ENCODE data around the gene ROR2.
A peak's percentile ranks its signal among the peaks of the same experiment; 100 is the strongest.
"Not testable (repeated sequence)": the region's sequence is repeated elsewhere in the genome, so short reads cannot be mapped to it uniquely, and the experiment has no call there.

The ROR2 gene

DNA sequence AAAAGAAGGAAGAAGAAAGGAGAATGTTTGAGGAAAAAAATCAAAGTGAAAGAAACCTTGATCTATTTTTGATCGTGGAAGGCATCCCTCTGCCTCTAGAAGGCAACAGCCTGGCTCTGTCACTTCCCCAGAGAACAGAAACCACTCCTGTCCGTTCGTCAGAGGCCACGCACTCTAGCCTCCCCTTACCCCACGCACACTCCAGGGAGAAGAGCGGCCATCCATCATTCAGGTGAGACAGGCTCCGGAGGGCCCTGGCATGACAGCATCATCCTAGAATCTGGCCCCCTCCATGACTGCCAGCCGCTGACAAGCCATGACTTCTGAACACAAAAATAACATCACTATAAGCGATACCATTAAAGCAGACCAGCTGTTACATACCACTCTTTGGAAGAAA, 135.8 kb downstream of the ROR2 start:
- DNase-seq: no peak

DNA sequence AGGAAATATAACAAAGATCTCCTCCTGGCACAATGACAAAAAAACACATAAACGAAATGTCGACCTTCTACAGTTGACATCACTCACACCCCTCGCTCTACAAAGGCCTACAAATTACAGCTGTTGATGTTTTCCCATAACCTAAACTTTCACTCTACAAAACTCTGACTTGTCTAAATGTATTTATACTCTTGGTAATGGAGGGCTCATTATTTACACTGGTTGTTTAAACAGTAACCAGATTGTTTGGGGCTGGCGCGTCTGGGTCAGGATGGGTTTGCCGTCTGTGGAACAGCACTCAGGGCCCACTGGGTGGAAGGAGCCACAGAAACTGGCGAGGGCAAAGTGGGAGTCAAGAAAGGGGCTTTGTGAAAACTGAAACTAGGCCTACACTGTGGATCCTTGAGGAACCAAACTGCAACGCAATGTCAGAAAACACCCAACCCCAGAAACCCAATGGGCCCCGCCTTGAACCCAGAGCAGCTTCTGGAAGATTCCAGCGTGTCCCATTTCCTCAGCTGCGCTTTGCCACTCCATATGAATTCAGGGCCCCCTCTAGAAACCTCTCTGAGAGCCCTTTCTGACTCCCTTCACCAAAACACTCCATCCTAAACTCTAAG, 136.7 kb downstream of the ROR2 start:
- DNase-seq: no peak

DNA sequence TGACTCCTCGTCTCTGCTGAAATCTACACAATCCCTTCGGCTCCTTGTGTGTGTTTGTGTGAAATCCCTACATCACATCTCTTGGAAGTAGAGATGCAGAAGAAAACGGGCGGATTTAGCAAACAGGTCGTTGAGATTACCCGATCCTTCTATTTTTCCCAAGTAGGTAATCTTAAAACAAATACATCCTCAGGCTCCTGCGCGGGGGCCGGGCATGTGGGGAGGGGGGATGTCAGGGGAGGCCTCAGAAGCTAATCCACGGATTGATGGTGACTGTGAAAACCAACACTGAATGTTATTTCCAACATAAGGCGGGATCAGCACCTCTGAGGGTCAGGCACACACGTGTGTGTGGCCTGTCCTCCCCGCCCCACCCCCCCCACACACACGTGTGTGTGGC, 137.8 kb downstream of the ROR2 start:
- DNase-seq: no peak

DNA sequence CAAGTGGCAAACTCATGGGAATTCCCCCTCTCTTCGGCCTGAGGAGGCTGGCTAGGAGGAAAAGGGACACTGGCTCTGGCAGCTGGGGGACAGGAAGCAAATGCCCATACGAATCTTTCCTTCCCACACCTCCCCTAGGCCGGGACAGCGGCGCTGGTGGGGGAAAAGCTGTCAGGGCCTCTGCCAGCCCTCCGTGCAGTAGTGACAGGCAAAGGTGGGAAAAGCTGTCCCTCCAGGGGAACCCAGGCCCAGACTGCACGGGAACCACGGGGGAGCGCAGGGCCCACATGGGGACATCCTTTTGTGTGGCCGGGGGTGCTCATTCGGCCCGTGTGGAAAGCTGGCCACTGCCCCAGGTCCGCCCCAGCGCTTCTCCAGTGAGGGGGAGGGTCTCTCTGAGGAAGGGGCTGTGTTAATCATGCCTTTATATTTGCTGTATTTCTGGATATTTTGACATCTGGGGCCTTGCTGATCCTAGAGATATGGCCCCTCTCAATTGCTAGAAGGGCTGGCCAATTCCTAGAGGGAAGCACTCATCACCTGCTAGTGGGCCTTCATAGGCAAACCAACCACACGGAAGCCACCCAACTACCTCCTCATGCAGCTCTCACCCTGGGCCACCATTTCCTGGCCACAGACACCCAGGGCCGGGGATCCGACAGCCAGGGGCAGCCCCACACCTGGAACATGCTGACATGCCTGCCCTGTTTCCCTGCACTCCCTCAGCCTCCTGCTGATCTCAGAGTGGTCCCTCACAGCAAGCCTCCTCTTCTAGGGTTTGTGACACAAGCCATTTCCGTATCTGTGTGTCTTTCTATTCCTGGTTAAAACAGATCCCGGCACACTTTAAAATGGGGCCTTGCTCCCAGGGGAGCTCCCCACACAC, 138.8 kb downstream of the ROR2 start:
- DNase-seq: no peak

DNA sequence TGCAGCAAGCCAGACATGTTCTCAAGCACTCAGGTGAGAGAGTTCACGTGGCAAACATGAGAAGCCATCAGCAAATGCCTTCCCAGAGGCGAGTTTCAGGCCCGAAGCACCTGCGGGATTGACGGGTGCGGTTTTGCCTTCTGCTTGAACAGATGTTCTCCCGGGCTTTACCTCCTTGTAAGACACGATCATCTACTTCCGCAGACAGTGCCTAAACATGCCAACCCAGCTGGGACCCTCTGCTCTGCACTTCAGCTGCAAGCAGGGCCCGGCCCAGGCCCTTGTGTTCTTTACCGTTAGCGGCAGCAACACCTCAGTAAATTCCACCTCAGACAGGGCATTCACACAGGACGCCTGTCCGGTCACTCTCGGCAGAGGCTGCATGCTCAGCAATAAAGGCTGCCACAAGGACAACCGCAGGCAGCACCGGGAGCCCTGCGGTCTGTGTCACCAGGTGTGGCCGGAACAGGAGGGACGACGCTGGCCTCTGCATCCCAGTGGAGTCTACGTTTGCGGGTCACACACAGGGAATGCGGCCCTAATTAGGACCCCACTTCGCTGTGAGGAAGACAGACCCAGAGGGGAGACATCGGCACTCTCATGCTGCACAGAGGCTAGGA, 139.6 kb downstream of the ROR2 start:
- no peak for DNase-seq

DNA sequence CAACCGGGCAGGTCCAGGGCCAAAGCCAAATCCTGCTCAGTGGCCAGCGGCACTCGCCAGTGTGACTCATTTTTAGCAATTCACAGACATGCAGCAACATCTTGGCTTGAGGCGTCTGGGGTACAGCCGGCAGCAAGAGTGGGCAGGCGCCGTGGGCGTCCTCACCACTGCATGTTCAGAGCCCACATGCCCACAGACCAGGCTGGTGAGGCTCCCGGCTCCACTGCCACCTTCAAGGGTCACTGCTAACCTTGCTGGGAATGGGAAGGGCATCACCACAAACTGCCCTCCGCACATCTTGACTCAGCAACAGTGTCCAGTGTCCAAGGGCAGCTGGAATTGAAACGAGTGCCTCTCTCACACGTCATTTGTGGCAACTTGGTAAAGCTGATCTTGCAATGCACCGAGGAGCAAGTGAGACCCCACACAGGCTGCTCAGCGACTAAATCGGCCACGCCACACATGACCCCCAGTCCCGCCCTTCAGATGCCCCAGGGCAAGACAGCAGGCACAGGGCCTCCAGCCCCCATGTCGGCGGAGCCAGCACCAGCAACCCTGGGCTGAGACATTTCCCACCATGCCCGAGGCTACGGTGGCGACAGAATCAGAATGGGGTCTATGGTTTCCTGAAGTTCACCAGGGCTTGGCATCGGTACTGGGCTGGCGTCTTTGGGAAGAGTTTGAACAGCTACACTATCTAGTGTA, 140.3 kb downstream of the ROR2 start:
- no peak for DNase-seq

DNA sequence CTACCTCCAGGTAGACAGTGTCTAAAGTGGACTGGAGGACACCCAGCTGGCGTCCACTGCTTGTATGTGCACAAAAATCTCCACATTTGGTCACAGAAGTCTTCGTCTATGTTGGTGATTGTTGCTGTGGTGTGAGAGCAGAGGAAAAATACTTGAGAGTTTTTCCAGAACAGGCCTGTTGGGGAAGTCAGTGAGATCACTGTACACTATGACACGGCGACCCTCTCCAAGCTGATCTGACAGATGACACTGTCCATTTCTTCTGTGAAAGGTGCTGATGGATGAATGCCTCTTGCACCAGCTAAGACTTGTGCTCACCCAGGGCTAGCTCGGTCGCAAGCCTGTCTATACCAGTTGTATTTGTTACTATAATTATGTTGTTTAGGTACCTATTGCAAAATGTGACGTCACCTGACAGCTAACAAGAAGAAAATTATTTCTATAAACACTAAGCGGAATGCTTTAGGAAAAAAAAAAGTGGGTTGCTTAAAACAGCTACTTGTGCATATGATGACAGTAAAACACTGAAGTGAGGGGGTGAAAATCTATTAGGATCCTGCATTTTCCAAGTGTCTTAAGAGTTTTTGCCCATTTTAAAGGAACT, 142.3 kb downstream of the ROR2 start:
- DNase-seq: no peak

DNA sequence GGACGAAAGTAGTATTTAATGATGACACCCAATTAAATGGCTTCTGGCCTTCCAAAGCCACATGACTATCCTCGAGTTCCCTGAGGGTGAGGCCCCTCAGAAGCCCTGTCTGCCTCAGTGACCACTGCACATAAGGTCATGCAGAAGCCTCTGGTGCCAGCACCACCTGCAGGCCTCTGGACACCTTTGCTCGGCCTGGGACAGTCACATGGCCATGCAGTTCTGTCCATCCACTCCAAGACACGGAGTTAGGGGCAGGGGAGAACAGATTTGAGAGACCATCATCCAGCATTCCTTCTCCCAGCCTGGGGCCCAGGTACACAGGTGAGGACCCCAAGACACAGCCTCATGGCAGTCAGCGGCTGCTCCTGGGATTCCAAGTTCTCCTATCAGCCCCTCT, 145.0 kb downstream of the ROR2 start:
- DNase-seq: no peak

DNA sequence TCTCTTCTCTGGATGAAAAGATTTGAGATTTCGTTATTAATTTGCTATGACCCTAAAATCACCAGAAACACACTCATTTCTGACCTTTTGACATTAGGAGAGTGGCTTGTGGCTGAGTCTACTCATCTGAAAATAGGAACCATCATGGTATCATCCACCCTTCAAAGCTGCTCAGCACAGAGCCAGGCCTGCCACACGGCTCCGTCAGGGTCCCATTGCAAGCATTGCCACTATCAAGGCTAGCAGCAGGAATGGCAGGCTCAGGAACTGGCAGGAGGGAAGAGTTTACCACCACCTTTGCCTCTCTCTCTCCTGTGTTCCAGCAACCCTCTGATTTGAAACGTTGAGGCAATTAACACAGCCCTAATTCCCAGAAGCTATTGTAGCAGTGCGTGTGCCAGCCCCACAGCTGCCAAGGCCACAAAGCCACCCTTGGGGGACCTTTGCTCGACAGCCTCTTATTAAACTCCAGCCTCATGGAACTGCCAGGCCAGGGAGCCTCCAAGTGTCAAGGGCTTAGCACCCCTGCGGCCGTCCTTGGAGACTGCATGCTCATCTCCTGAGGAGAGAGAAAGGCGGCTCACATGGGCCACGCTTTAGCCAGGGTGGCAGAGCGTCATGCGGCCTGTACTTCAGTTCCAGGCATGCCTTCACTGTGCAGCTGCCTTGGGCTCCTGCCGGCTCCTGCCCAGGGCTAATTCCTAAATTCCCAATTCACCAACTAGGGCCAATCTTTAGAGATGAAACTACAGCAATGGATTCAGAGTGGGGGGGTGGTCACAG, 145.9 kb downstream of the ROR2 start:
- DNase-seq: no peak

DNA sequence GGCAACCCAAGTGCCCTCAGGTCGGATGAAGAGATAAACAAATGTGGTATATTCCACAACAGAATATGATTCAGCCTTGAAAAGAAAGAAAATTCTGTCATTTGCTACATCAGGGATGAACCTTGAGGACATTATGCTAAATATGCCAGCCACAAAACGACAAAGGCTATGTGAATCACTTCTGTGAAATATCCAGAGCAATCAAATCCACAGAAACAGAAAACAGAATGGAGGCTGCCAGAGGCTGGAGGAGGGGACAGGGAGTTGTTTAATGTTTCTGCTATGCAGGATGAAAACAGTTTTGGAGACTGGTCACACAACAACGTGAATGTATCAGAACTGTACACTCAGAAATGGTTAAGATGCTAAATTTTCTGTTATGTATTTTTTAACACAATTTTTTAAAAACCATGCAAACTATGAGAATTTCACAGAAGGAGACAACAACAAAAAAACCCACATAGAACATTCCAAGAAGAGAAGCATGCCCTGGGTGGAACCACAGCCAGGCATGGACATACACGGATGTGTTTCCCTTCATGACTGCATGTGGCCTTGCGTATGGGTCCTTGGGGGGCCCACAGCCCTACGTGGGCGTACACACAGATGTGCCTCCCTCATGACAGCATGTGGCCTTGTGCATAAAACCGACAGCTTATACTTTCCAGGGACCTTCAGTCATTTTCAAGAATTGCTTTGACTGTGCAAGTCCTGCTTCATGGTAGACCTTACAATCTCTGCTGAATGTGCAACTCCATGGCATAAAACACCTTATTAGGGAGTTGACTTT, 146.7 kb downstream of the ROR2 start:
- DNase-seq: no peak

DNA sequence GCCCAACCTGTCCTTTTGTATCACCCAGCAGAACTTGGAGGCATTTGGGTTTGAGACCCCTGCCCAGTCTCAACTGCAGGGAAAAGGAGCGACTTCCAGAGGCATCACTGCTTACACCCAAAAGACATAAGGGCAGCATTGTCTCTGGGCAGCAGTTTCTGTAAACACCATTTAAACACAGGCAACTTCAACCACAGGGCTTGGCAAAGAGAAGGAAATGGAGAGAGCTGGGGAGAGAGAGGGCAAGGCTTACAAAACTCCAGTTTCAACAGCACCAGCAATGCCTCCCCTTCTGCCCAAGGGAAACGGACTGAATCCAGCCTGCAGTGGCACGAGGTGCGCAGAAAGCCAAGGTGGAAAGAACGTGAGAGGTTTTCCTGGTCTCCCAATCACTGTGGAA, 147.6 kb downstream of the ROR2 start:
- DNase-seq: no peak

DNA sequence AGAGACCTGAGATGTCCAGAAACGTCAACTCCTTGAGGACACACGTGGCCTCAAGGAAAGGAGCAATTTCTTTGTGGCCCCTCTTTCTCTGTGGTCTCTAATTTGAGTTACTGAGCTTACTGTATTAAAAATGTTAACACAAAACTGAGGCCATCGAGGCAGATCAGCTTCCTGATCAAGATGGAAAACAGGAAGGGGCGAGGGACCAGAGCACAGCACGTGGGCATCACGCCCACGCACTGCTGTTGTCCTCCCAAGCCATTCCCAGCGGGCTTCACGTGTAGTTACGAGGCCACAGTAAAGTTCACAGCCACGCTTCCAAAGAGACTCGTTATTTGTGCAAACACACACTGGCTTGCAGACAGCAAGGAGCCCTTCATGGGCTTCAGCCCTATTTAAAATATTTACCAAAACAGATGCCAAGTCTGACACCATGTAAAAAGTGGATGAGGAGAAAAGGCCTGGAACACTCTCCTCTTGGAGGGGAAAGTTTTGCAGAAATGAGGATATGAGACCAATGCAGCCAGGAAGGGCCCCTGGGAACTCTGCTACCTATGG, 149.5 kb downstream of the ROR2 start:
- DNase-seq: no peak

DNA sequence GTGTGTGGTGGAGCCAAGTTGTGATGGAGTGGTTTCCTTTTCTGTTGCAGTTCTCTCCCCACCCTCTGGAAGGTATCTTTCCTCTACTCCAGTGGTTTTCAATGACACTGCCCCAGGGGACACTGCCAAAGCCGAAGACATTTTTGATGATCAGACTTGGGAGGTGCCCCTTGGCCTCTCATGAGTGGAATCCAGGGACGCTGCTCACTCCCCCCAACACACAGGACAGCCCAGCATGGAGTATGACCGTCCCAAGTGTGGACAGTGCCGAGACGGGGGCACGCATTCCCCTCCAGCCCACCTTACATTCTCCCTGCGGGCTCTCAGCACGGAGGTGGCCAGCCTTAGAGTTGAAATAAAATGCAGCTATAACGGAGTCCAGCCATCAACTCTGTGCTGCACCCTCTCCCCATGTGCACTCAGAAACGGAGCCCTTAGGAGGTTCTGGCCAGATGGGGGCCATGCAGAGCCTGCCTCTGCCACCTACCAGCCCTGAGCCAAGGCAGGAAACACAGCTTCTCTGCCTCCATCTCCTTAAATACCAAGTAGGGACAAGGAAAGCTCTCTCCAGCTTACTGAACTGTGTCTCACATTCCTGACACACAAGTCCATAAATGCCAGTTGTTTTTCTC, 150.8 kb downstream of the ROR2 start:
- DNase-seq: no peak

DNA sequence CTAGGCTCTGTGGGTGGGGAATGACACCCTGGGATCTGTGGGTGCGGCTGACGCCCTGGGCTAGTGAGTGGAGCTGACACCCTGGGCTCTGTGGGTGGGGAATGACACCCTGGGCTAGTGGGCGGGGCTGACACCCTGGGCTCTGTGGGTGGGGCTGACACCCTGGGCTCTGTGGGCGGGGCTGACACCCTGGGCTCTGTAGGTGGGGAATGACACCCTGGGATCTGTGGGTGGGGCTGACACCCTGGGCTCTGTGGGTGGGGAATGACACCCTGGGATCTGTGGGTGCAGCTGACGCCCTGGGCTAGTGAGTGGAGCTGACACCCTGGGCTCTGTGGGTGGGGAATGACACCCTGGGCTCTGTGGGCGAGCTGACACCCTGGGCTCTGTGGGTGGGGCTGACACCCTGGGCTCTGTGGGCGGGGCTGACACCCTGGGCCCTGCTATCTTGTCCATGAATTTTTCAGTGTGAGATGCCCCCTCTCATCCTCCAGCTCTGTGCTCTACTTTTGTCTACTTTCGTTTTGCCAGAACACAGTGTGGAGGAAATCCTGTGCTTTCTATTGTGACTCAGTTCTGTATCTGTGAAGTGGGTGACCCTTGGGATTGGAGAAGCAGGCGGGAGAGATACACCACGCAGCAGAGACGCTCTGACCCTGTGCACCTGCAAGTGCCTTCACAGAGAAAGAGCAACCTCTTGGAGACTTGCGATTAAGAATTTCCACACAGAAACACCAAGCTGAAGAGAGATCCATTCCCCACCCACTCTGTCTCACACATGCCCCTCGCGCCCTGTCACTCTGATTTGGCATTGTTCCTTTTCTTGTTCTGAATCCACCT, 151.5 kb downstream of the ROR2 start:
- DNase-seq: peak; percentile 77

DNA sequence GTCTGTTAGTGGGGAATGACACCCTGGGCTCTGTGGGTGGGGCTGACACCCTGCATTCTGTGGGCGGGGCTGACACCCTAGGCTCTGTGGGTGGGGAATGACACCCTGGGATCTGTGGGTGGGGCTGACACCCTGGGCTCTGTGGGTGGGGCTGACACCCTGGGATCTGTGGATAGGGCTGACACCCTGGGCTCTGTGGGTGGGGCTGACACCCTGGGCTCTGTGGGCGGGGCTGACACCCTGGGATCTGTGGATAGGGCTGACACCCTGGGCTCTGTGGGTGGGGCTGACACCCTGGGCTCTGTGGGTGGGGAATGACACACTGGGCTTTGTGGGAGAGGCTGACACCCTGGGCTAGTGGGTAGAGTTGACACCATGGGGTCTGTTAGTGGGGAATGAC, 152.5 kb downstream of the ROR2 start:
- not testable (repeated sequence) for DNase-seq

DNA sequence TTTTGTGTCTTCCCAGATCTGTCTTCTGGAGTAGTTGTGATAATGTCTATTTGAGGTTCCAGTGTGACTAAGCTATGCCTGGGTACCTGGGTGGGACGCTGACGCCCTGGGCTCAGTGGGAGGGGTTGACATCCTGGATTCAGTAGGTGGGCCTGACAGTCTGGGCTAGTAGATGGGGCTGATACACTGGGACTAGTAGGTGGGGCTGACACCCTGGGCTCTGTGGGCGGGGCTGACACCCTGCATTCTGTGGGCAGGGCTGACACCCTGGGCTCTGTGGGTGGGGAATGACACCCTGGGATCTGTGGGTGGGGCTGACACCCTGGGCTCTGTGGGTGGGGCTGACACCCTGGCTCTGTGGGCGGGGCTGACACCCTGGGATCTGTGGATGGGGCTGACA, 153.5 kb downstream of the ROR2 start:
- DNase-seq: peak; percentile 30

DNA sequence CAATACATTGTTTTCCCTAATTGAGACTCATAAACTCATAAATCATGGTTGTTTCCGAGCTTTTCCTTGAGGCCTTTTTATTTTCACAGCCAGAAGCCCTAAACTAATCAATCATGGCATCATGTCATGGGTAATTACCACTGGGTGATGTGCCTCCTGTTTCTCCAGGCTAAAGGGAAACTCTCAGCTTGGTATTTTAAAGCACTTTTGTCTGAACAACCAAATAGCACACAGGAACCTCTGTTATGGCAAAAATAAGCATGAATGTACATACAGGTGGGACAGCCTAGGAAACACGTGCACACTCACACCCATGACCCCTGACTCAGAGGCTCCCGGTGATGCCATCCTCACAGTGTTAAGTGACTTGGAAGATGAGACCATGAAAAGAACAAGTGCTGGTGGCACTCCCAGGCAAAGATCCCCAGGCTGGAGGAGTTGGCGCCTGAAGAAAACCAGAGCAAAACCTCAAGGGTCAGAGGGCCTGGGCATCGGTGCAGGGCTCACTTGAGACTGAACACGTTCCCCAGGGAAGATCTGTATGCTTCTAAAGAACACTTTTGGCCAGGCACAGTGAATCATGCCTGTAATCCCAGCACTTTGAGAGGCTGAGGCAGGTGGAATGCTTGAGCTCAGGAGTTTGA, 154.3 kb downstream of the ROR2 start:
- no peak for DNase-seq

DNA sequence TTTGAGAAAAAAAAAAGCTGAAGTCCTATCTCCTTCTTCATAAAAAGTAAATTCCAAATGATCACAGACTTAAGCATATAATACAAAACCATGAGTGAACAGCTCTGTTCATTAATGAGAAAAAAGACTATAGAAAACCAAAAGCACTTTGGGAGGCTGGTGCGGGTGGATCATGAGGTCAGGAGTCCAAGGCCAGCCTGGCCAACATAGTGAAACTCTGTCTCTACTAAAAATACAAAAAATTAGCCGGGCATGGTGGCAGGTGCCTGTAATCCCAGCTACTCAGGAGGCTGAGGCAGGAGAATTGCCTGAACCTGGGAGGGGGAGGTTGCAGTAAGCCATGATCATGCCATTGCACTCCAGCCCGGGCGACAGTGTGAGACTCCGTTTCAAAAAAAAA, 156.7 kb downstream of the ROR2 start:
- not testable (repeated sequence) for DNase-seq

DNA sequence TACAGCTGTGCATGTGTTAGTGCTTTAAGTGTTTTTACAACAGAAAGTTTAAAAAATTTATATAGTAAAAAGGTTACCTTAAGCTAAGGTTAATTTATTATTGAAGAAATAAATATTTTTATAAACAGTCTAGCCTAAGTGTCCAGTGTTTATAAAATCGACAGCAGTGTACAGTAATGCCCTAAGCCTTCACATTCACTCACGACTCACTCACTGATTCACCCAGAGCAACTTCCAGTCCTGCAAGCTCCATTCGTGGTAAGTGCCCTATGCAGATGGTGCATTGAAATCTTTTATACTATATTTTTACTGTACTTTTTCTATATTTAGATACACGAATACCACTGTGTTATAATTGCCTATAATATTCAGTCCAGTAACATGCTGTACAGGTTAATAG, 159.1 kb downstream of the ROR2 start:
- DNase-seq: no peak
